ENCODE results near the gene IL27RA.
"Not testable (repeated sequence)": the region's sequence is repeated elsewhere in the genome, so short reads cannot be mapped to it uniquely, and the experiment has no call there.

Gene IL27RA

GRCh38 chr19:13999085-13999484 lies 32.5 kb upstream of the IL27RA start:
- no peak for DNase-seq (ENCODE audit: low read depth)

- DNase-seq (ENCODE audit: low read depth), result no peak
These were observed 30.7 kb upstream of the IL27RA start for GRCh38 chr19:14000691-14001375.

- no peak for DNase-seq (ENCODE audit: low read depth)
These were observed 28.9 kb upstream of the IL27RA start for GRCh38 chr19:14002571-14003250.

GRCh38 chr19:14003251-14004055 lies 28.1 kb upstream of the IL27RA start:
- no peak for DNase-seq (ENCODE audit: low read depth)

- no peak for DNase-seq (ENCODE audit: low read depth)
These were observed 26.8 kb upstream of the IL27RA start for GRCh38 chr19:14004619-14005348.

- DNase-seq (ENCODE audit: low read depth), result peak; percentile 91
These were observed 26.0 kb upstream of the IL27RA start for GRCh38 chr19:14005349-14006084.

GRCh38 chr19:14006085-14006765 lies 25.3 kb upstream of the IL27RA start, which contains the start of gene RFX1:
Gene RFX1 (minus strand): TSS chr19:14006320. CDS start chr19:13993843, 12,477 bp downstream.
- DNase-seq (ENCODE audit: low read depth), result peak; percentile 100

GRCh38 chr19:14006766-14007562 lies 24.6 kb upstream of the IL27RA start:
- peak; percentile 67 for DNase-seq (ENCODE audit: low read depth)

- DNase-seq (ENCODE audit: low read depth), result no peak
These were observed 19.1 kb upstream of the IL27RA start for GRCh38 chr19:14012378-14012915.

GRCh38 chr19:14015524-14016035 lies 16.0 kb upstream of the IL27RA start:
- no peak for DNase-seq (ENCODE audit: low read depth)

- no peak for DNase-seq (ENCODE audit: low read depth)
These were observed 12.5 kb upstream of the IL27RA start for GRCh38 chr19:14019100-14019499.

- not testable (repeated sequence) for DNase-seq (ENCODE audit: low read depth)
These were observed 11.8 kb upstream of the IL27RA start for GRCh38 chr19:14019739-14020138.

- DNase-seq (ENCODE audit: low read depth), result no peak
These were observed 10.1 kb upstream of the IL27RA start for GRCh38 chr19:14021474-14021873.

- no peak for DNase-seq (ENCODE audit: low read depth)
These were observed 9.1 kb upstream of the IL27RA start for GRCh38 chr19:14022469-14022868.

GRCh38 chr19:14023404-14024235 lies 7.9 kb upstream of the IL27RA start:
- DNase-seq (ENCODE audit: low read depth), result no peak

GRCh38 chr19:14026652-14027192 lies 4.8 kb upstream of the IL27RA start:
- DNase-seq (ENCODE audit: low read depth), result not testable (repeated sequence)

- no peak for DNase-seq (ENCODE audit: low read depth)
These were observed 3.6 kb upstream of the IL27RA start, which contains the start of gene RLN3 for GRCh38 chr19:14027856-14028450. Gene RLN3 (plus strand): TSS chr19:14028148. CDS start chr19:14028205, 57 bp downstream.

GRCh38 chr19:14028901-14029300 lies 2.7 kb upstream of the IL27RA start:
- DNase-seq (ENCODE audit: low read depth), result no peak

Data from stimulated activated CD8-positive, alpha-beta memory T cell treated with anti-CD3 and anti-CD28 coated beads, Interleukin-15, amount 100 ng/mL, for 24 hours (primary cell).